Measurements from ENCODE around the gene PC.
A peak's percentile ranks its signal among the peaks of the same experiment; 100 is the strongest.
"Not testable (repeated sequence)": the region's sequence is repeated elsewhere in the genome, so short reads cannot be mapped to it uniquely, and the experiment has no call there.

Gene PC

GRCh38 chr11:66978717-66979116, 20.5 kb upstream of the PC start:
- no peak for FAIRE-seq
- DNase-seq (ENCODE audit: low spot score), result no peak

GRCh38 chr11:66978229-66978628, 20.0 kb upstream of the PC start:
- FAIRE-seq, result no peak
- DNase-seq (ENCODE audit: low spot score), result no peak

GRCh38 chr11:66976925-66977324, 18.7 kb upstream of the PC start:
- DNase-seq (ENCODE audit: low spot score) (no peak), FAIRE-seq (no peak)

GRCh38 chr11:66976028-66976467, 17.9 kb upstream of the PC start:
- DNase-seq (ENCODE audit: low spot score) (no peak), FAIRE-seq (no peak)

- no peak for FAIRE-seq
- no peak for DNase-seq (ENCODE audit: low spot score)
These were observed 17.3 kb upstream of the PC start for GRCh38 chr11:66975405-66976027.

- FAIRE-seq, result no peak
- DNase-seq (ENCODE audit: low spot score), result peak; percentile 80
These were observed 16.7 kb upstream of the PC start, which contains the start of gene C11orf86 for GRCh38 chr11:66974724-66975404. Gene C11orf86 (plus strand): TSS chr11:66975304. CDS start chr11:66975363, 59 bp downstream.

- DNase-seq (ENCODE audit: low spot score) (no peak), FAIRE-seq (no peak)
These were observed 15.9 kb upstream of the PC start for GRCh38 chr11:66973956-66974580.

GRCh38 chr11:66971488-66971887, 13.3 kb upstream of the PC start:
- FAIRE-seq (no peak), DNase-seq (ENCODE audit: low spot score) (peak; percentile 14)

- peak; percentile 97 for FAIRE-seq
These were observed 12.7 kb upstream of the PC start for GRCh38 chr11:66970807-66971442.

GRCh38 chr11:66970371-66970806, 12.2 kb upstream of the PC start:
- FAIRE-seq, result no peak
- DNase-seq (ENCODE audit: low spot score), result peak; percentile 52

More at GRCh38 chr11:66970807-66971442, 12.7 kb upstream of the PC start:
- peak; percentile 97 for DNase-seq (ENCODE audit: low spot score)

- no peak for FAIRE-seq
- DNase-seq (ENCODE audit: low spot score), result no peak
These were observed 11.5 kb upstream of the PC start for GRCh38 chr11:66969584-66970225.

GRCh38 chr11:66967670-66968425, 9.7 kb upstream of the PC start:
- FAIRE-seq, result peak; percentile 66
- peak; percentile 65 for DNase-seq (ENCODE audit: low spot score)

- no peak for FAIRE-seq
- DNase-seq (ENCODE audit: low spot score), result no peak
These were observed 8.2 kb upstream of the PC start for GRCh38 chr11:66966351-66966750.

- FAIRE-seq, result no peak
- DNase-seq (ENCODE audit: low spot score), result no peak
These were observed 6.3 kb upstream of the PC start for GRCh38 chr11:66964495-66964894.

- FAIRE-seq, result no peak
These were observed 4.6 kb upstream of the PC start for GRCh38 chr11:66962801-66963200.

GRCh38 chr11:66962247-66962646, 4.1 kb upstream of the PC start:
- FAIRE-seq, result no peak
- DNase-seq (ENCODE audit: low spot score), result no peak

More at GRCh38 chr11:66962801-66963200, 4.6 kb upstream of the PC start:
- no peak for DNase-seq (ENCODE audit: low spot score)

- not testable (repeated sequence) for DNase-seq (ENCODE audit: low spot score); FAIRE-seq
These were observed 3.6 kb upstream of the PC start for GRCh38 chr11:66961691-66962213.

GRCh38 chr11:66958956-66959274, 732 bp upstream of the PC start:
- DNase-seq (ENCODE audit: low spot score) (no peak), FAIRE-seq (no peak)

- DNase-seq (ENCODE audit: low spot score) (no peak), FAIRE-seq (no peak)
These were observed 282 bp downstream of the PC start for GRCh38 chr11:66957971-66958231.

GRCh38 chr11:66956689-66957290, 1.4 kb downstream of the PC start:
- no peak for FAIRE-seq

More at GRCh38 chr11:66956689-66957290, 1.4 kb downstream of the PC start:
- no peak for DNase-seq (ENCODE audit: low spot score)

Measured in RCC 7860 (cell line).